KMS-11 (cell line): ENCODE measurements around the gene CHGA.

ENCODE experiments used
- H2AFZ ChIP-seq: fragments of 200-600 bp; sonication (generic); 2 replicates; pipeline ENCODE4 v1.6.1; 2016; ENCODE audit warnings: antibody characterized with exemption, mixed run types, low read depth
- H3K27ac ChIP-seq: fragments of 200-600 bp; sonication (generic); 2 replicates; pipeline ENCODE4 v1.6.1; 2016; ENCODE audit warnings: mild to moderate bottlenecking, mixed run types
- H3K27me3 ChIP-seq: fragments of 200-600 bp; sonication (generic); 2 replicates; pipeline ENCODE4 v1.6.1; 2017; ENCODE audit warnings: mild to moderate bottlenecking, low read depth, mixed run types, moderate library complexity; ENCODE audit not compliant: insufficient read depth
- H3K36me3 ChIP-seq: fragments of 200-600 bp; sonication (generic); 2 replicates; pipeline ENCODE4 v1.6.1; 2017; ENCODE audit warnings: mild to moderate bottlenecking, mixed run types; ENCODE audit not compliant: insufficient read depth
- H3K4me1 ChIP-seq: fragments of 200-600 bp; sonication (generic); 2 replicates; pipeline ENCODE4 v1.6.1; 2016; ENCODE audit warnings: mild to moderate bottlenecking, low read depth, mixed run types; ENCODE audit not compliant: poor library complexity, severe bottlenecking
- H3K4me2 ChIP-seq: fragments of 200-600 bp; sonication (generic); 2 replicates; pipeline ENCODE4 v1.7.0; 2016; ENCODE audit warnings: mild to moderate bottlenecking, mixed run types
- H3K4me3 ChIP-seq: fragments of 200-600 bp; sonication (generic); IDR thresholded peaks from 2 replicates; pipeline ENCODE4 v1.6.1; 2017; ENCODE audit warnings: low read depth, low read length, mixed read lengths; ENCODE audit not compliant: insufficient read depth
- H3K79me2 ChIP-seq: fragments of 200-600 bp; sonication (generic); 2 replicates; pipeline ENCODE4 v1.6.1; 2016; ENCODE audit warnings: low read depth, mixed run types; ENCODE audit not compliant: insufficient read depth
- H3K9ac ChIP-seq: fragments of 200-600 bp; sonication (generic); 2 replicates; pipeline ENCODE4 v1.6.1; 2016; ENCODE audit warnings: mild to moderate bottlenecking, mixed run types
- H4K20me1 ChIP-seq: fragments of 200-600 bp; sonication (generic); 2 replicates; pipeline ENCODE4 v1.6.1; 2016; ENCODE audit warnings: mild to moderate bottlenecking, mixed run types; ENCODE audit not compliant: insufficient read depth
- CTCF ChIP-seq: fragments of 200-600 bp; sonication (generic); conservative IDR thresholded peaks from 2 replicates; pipeline ENCODE4 v1.6.1; 2017; ENCODE audit warnings: low read depth, mild to moderate bottlenecking, antibody characterized with exemption, low read length, moderate library complexity, mixed read lengths

Gene CHGA

GRCh38 chr14:92942576-92942975 lies 19.6 kb downstream of the CHGA start:
- Histone ChIP-seq H3K4me3 (no peak overlapping the region), H4K20me1 (no peaks in the 10 kb centered on the region), H3K79me2 (no peaks in the 10 kb centered on the region), H3K4me2 (no peak overlapping the region), H3K4me1 (no peaks in the 10 kb centered on the region), H3K9ac (no peak overlapping the region), H2AFZ (no peak overlapping the region), H3K27ac (no peak overlapping the region), H3K27me3 (no peaks in the 10 kb centered on the region), H3K36me3 (no peaks in the 10 kb centered on the region)
- no peak for TF ChIP-seq CTCF

GRCh38 chr14:92942976-92943710 lies 20.2 kb downstream of the CHGA start:
- Histone ChIP-seq H3K4me1 (no peaks in the 10 kb centered on the region), H3K4me2 (no peak overlapping the region), H3K79me2 (no peaks in the 10 kb centered on the region), H2AFZ (no peak overlapping the region), H3K36me3 (no peaks in the 10 kb centered on the region), H3K9ac (no peak overlapping the region), H4K20me1 (no peaks in the 10 kb centered on the region), H3K4me3 (no peak overlapping the region), H3K27ac (no peak overlapping the region), H3K27me3 (no peaks in the 10 kb centered on the region)
- no peak for TF ChIP-seq CTCF

- no peaks in the 10 kb centered on the region for H3K27me3 ChIP-seq
- no peaks in the 10 kb centered on the region for H3K4me1 ChIP-seq
- no peak overlapping the region for H3K27ac ChIP-seq
Observed at GRCh38 chr14:92943855-92944570, 21.1 kb downstream of the CHGA start.

GRCh38 chr14:92944976-92945375 lies 22.0 kb downstream of the CHGA start:
- no peak for TF ChIP-seq CTCF
- Histone ChIP-seq H3K9ac (no peak overlapping the region), H3K36me3 (no peaks in the 10 kb centered on the region), H4K20me1 (no peaks in the 10 kb centered on the region), H3K4me3 (no peak overlapping the region), H2AFZ (no peak overlapping the region), H3K27ac (no peak overlapping the region), H3K79me2 (no peaks in the 10 kb centered on the region), H3K4me1 (no peaks in the 10 kb centered on the region), H3K4me2 (no peak overlapping the region), H3K27me3 (no peaks in the 10 kb centered on the region)

More at GRCh38 chr14:92943855-92944570, 21.1 kb downstream of the CHGA start:
- H3K4me2 ChIP-seq, result no peak overlapping the region
- H3K36me3 ChIP-seq, result no peaks in the 10 kb centered on the region
- no peaks in the 10 kb centered on the region for H4K20me1 ChIP-seq
- H3K79me2 ChIP-seq, result no peaks in the 10 kb centered on the region
- no peak overlapping the region for H2AFZ ChIP-seq
- H3K4me3 ChIP-seq, result no peak overlapping the region
- TF ChIP-seq CTCF, result no peak
- no peak overlapping the region for H3K9ac ChIP-seq
